Neural progenitor cell (in vitro differentiated cells): ENCODE measurements around the gene TFPI2.

Experiments used
- CTCF ChIP-seq: fragments of 200-600 bp; sonication (generic); IDR thresholded peaks from 2 replicates; pipeline ENCODE4 v1.5.1; 2017; ENCODE audit warnings: antibody characterized with exemption, mild to moderate bottlenecking
- EZH2 ChIP-seq: fragments of 200-600 bp; sonication (generic); IDR thresholded peaks from 2 replicates; pipeline ENCODE4 v1.6.1; 2017; ENCODE audit warnings: antibody characterized with exemption, mild to moderate bottlenecking, moderate library complexity

- no peak for TF ChIP-seq EZH2
- TF ChIP-seq CTCF, result no peak
These were observed 16.5 kb downstream of the TFPI2 start for GRCh38 chr7:93873998-93874574.
